Astrocyte of the spinal cord (primary cell): ENCODE results near the gene KRT10.
A peak's percentile ranks its signal among the peaks of the same experiment; 100 is the strongest.

ENCODE experiments used
- DNase-seq: peaks from one replicate; pipeline ENCODE4 v3.0.0; 2011; ENCODE audit warnings: low read depth, low spot score
- H3K4me3 ChIP-seq: 2 replicates; pipeline ENCODE4 v1.5.1; 2011; ENCODE audit warnings: low read depth, mild to moderate bottlenecking, low read length, moderate library complexity
- CTCF ChIP-seq: IDR thresholded peaks from 2 replicates; pipeline ENCODE4 v1.5.1; 2012; ENCODE audit warnings: low read depth, mild to moderate bottlenecking, low read length, inconsistent platforms
- in situ Hi-C: cut with HindIII; loops from 2 replicates; pipeline ENCODE4 v1.10.0; 2017; ENCODE audit warnings: low sequenced_read_pairs

KRT10 gene

GRCh38 chr17:40822132-40822812, at the start of gene KRT10:
Gene KRT10 (minus strand): TSS chr17:40822614. CDS start chr17:40822585, 29 bp downstream.
- DNase-seq: no peak
- H3K4me3 ChIP-seq: no peak within 1 kb of the TSS
- no peak for TF ChIP-seq CTCF
- in situ Hi-C loops: no loop called here

GRCh38 chr17:40871316-40871715, 48.9 kb upstream of the KRT10 start:
- TF ChIP-seq CTCF: no peak
- in situ Hi-C loops: no loop called here
- DNase-seq: no peak
- no peak overlapping the region for H3K4me3 ChIP-seq

- no peak for DNase-seq
- in situ Hi-C loops: no loop called here
- TF ChIP-seq CTCF: no peak
- H3K4me3 ChIP-seq: no peak overlapping the region
Measured at GRCh38 chr17:40870136-40870535, 47.7 kb upstream of the KRT10 start.

- DNase-seq: no peak
- H3K4me3 ChIP-seq: no peak within 1 kb of the TSS
- no peak for TF ChIP-seq CTCF
- in situ Hi-C loops: no loop called here
Measured at GRCh38 chr17:40866838-40867237, 44.4 kb upstream of the KRT10 start, which contains the start of gene KRT12. Gene KRT12 (minus strand): TSS chr17:40867223. CDS start chr17:40867186, 37 bp downstream.

GRCh38 chr17:40864661-40865390, 42.4 kb upstream of the KRT10 start:
- no peak for DNase-seq
- in situ Hi-C loops: no loop called here
- H3K4me3 ChIP-seq: no peak overlapping the region
- no peak for TF ChIP-seq CTCF

GRCh38 chr17:40862985-40863733, 40.7 kb upstream of the KRT10 start:
- H3K4me3 ChIP-seq: no peak overlapping the region
- in situ Hi-C loops: no loop called here
- DNase-seq: no peak
- TF ChIP-seq CTCF: peak; percentile 59
